ENCODE measurements around the gene SDC4. TPM values are rescaled to one million over a fixed set of nuclear protein-coding genes. Genes with fewer than 3 reads are reported as not detected.

Gene SDC4
- polyA plus RNA-seq, 1 of the 3 experiments (the other 2 are of a cell fraction): 131 TPM

DNA sequence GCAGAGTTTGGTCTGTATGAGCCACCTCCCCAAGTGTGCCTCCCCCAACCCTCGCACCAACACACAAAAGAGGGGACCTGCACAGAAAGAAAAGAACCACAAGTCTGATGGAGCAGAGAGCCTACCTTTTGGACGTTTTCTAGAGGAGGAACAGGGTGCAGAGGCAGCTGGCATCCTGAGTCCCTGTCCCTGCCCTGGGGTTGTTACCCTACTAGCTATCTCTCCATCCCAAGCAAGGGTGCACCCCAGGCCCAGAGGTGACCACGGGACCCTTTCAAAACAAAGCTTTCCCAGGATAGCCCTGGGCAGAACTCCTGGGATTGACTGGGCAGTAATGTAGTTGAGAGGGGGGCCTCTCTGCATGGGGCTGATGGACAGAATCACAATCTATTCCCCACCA, 30.4 kb downstream of the SDC4 start:
- H3K4me2 ChIP-seq: no peak overlapping the region
- H3K4me3 ChIP-seq (ENCODE audit: low read depth in 2 of 2, low read length in 1 of 2): no peak overlapping the region
- no peaks in the 10 kb centered on the region for H3K9me3 ChIP-seq
- ChIA-PET POLR2A (no interaction called here), CTCF (interaction anchor here (0.6 to 9.8 kb wide), 15 partner anchors 19 to 473 kb away, joined by 3 to 122 read pairs (median 11); partner anchors contain the start of genes SDC4 and SYS1)
- H3K9ac ChIP-seq: no peak overlapping the region
- peaks cover 0 to 4% of the 10 kb centered on the region in 2 experiments; a peak in 1 of 4 replicates for H3K4me1 ChIP-seq (ENCODE audit: control insufficient read depth in 1 of 2, insufficient read depth in 2 of 2, low read depth in 1 of 2, low read length in 1 of 2)
- WGBS (ENCODE audit: low lambda C conversion rate): 0% methylated on average over 1 of the region's 3 CpGs
- DNase-seq: no peak
- H3K9me2 ChIP-seq: no peaks in the 10 kb centered on the region
- H3K79me2 ChIP-seq (ENCODE audit: insufficient read depth): no peaks in the 10 kb centered on the region
- no peak overlapping the region for H3K27ac ChIP-seq (ENCODE audit: low read depth in 2 of 2, low read length in 1 of 2)
- peaks cover 12% of the 10 kb centered on the region; the same call in 1 of the 2 replicates for H3K27me3 ChIP-seq (ENCODE audit: insufficient read depth)
- no peaks in the 10 kb centered on the region for H4K20me1 ChIP-seq (ENCODE audit: insufficient read depth)
- no peak for TF ChIP-seq FOXM1 (IDR thresholded peaks at IDR 0.05; ENCODE audit: low read depth)
- H2AFZ ChIP-seq (ENCODE audit: low read depth): no peak overlapping the region
- no peaks in the 10 kb centered on the region for H3K36me3 ChIP-seq (replicated peaks in 1 of 2; ENCODE audit: control insufficient read depth in 1 of 2, insufficient read depth in 2 of 2, low read length in 1 of 2)
- H3F3A ChIP-seq (replicated peaks; ENCODE audit: insufficient read depth): peaks cover 4% of the 10 kb centered on the region

DNA sequence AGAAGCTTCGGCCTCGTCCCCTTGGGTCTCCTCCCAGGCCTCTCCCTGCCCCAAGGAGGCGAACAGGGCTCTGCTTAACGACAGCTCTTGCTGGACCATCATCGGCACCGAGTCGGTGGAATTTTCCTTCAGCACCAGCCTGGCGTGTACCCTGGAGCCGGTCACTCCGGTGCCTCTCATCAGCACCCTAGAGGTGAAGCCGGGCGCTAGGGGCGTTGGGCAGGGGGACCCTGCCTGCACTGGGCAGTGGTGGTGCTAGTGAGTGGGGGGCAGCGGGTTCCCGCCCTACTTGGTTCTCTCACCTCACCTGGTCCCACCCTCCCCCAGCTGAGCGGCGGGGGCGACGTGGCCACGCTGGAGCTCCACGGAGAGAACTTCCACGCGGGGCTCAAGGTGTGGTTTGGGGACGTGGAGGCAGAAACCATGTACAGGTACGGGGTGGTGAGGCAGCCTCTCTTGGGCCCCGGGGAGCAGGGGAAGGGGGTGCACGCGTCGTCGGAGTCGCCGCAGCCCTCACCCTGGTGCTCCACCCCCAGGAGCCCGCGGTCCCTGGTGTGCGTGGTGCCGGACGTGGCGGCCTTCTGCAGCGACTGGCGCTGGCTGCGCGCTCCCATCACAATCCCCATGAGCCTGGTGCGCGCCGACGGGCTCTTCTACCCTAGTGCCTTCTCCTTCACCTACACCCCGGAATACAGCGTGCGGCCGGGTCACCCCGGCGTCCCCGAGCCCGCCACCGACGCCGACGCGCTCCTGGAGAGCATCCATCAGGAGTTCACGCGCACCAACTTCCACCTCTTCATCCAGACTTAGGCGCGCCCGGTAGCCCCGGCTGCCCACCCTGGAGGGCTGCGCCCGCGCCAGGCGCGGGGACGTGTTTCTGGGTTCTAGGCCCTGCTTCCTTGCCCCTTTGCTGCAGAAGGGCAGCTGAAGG, 31.8 kb downstream of the SDC4 start:
- Histone ChIP-seq H3K9ac (no peak overlapping the region), H3K27ac (ENCODE audit: low read depth in 2 of 2, low read length in 1 of 2) (no peak overlapping the region), H2AFZ (ENCODE audit: low read depth) (no peak overlapping the region), H4K20me1 (ENCODE audit: insufficient read depth) (no peaks in the 10 kb centered on the region), H3K36me3 (replicated peaks in 1 of 2; ENCODE audit: control insufficient read depth in 1 of 2, insufficient read depth in 2 of 2, low read length in 1 of 2) (no peaks in the 10 kb centered on the region), H3K9me3 (no peaks in the 10 kb centered on the region), H3K79me2 (ENCODE audit: insufficient read depth) (no peaks in the 10 kb centered on the region), H3K4me2 (no peak overlapping the region), H3K4me3 (ENCODE audit: low read depth in 2 of 2, low read length in 1 of 2) (no peak overlapping the region), H3K4me1 (ENCODE audit: control insufficient read depth in 1 of 2, insufficient read depth in 2 of 2, low read depth in 1 of 2, low read length in 1 of 2) (no peaks in the 10 kb centered on the region), H3K9me2 (no peaks in the 10 kb centered on the region), H3F3A (replicated peaks; ENCODE audit: insufficient read depth) (no peaks in the 10 kb centered on the region), H3K27me3 (ENCODE audit: insufficient read depth) (peaks cover 12% of the 10 kb centered on the region; the same call in 1 of the 2 replicates)
- ChIA-PET CTCF (interaction anchor here (0.6 to 9.8 kb wide), 11 partner anchors 9 to 455 kb away, joined by 3 to 122 read pairs (median 6); partner anchors contain the start of gene SYS1), POLR2A (no interaction called here)
- WGBS (ENCODE audit: low lambda C conversion rate): 35% methylated on average over 26 of the region's 71 CpGs
- TF ChIP-seq MXI1 (IDR thresholded peaks at IDR 0.05; ENCODE audit: low read depth, low read length) (no peak), TEAD4 (IDR thresholded peaks at IDR 0.05; ENCODE audit: borderline replicate concordance, insufficient read depth) (no peak), RAD21 (IDR thresholded peaks at IDR 0.05; ENCODE audit: low read length) (no peak), NFIC (IDR thresholded peaks at IDR 0.05; ENCODE audit: borderline replicate concordance) (no peak), TCF12 (IDR thresholded peaks at IDR 0.05) (no peak), RXRA (IDR thresholded peaks at IDR 0.05; ENCODE audit: borderline replicate concordance, low read depth) (no peak)
- TF ChIP-seq, protein P1, sequence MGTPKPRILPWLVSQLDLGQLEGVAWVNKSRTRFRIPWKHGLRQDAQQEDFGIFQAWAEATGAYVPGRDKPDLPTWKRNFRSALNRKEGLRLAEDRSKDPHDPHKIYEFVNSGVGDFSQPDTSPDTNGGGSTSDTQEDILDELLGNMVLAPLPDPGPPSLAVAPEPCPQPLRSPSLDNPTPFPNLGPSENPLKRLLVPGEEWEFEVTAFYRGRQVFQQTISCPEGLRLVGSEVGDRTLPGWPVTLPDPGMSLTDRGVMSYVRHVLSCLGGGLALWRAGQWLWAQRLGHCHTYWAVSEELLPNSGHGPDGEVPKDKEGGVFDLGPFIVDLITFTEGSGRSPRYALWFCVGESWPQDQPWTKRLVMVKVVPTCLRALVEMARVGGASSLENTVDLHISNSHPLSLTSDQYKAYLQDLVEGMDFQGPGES (IDR thresholded peaks at IDR 0.05; ENCODE audit: low read depth, low read length): no peak
- DNase-seq: no peak

DNA sequence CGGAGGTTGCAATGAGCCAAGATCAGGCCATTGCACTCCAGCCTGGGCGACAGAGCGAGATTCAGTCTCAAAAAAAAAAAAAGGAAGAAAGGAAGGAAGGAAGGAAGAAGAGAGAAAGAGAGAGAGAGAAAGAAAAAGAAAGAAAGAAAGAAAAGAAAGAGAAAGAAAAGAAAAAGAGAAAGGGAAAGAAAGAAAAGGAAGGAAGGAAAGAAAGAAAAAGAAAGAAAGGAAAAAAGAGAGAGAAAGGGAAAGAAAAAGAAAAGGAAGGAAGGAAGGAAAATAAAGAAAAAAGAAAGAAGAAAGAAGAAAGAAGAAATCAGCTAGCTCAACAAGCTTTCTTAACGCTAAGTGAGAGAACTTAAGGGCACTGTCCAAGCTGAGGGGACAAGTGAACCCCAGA, 32.6 kb downstream of the SDC4 start:
- Histone ChIP-seq H3K4me3 (ENCODE audit: low read depth in 2 of 2, low read length in 1 of 2) (no peak overlapping the region), H2AFZ (ENCODE audit: low read depth) (no peak overlapping the region), H3K4me1 (ENCODE audit: control insufficient read depth in 1 of 2, insufficient read depth in 2 of 2, low read depth in 1 of 2, low read length in 1 of 2) (no peaks in the 10 kb centered on the region), H4K20me1 (ENCODE audit: insufficient read depth) (no peaks in the 10 kb centered on the region), H3K4me2 (no peak overlapping the region), H3K9me3 (no peaks in the 10 kb centered on the region), H3K36me3 (replicated peaks in 1 of 2; ENCODE audit: control insufficient read depth in 1 of 2, insufficient read depth in 2 of 2, low read length in 1 of 2) (no peaks in the 10 kb centered on the region), H3K27me3 (ENCODE audit: insufficient read depth) (peaks cover 12% of the 10 kb centered on the region; the same call in 1 of the 2 replicates), H3K79me2 (ENCODE audit: insufficient read depth) (no peaks in the 10 kb centered on the region), H3F3A (replicated peaks; ENCODE audit: insufficient read depth) (no peaks in the 10 kb centered on the region), H3K9me2 (no peaks in the 10 kb centered on the region), H3K27ac (ENCODE audit: low read depth in 2 of 2, low read length in 1 of 2) (no peak overlapping the region), H3K9ac (no peak overlapping the region)
- ChIA-PET POLR2A (no interaction called here), CTCF (interaction anchor here (0.6 to 9.8 kb wide), 8 partner anchors 8 to 456 kb away, joined by 3 to 122 read pairs (median 6); partner anchors contain the start of gene SYS1)
- DNase-seq: no peak
- WGBS (ENCODE audit: low lambda C conversion rate): 85% methylated on average over 4 of the region's 4 CpGs
- TF ChIP-seq, protein P2, sequence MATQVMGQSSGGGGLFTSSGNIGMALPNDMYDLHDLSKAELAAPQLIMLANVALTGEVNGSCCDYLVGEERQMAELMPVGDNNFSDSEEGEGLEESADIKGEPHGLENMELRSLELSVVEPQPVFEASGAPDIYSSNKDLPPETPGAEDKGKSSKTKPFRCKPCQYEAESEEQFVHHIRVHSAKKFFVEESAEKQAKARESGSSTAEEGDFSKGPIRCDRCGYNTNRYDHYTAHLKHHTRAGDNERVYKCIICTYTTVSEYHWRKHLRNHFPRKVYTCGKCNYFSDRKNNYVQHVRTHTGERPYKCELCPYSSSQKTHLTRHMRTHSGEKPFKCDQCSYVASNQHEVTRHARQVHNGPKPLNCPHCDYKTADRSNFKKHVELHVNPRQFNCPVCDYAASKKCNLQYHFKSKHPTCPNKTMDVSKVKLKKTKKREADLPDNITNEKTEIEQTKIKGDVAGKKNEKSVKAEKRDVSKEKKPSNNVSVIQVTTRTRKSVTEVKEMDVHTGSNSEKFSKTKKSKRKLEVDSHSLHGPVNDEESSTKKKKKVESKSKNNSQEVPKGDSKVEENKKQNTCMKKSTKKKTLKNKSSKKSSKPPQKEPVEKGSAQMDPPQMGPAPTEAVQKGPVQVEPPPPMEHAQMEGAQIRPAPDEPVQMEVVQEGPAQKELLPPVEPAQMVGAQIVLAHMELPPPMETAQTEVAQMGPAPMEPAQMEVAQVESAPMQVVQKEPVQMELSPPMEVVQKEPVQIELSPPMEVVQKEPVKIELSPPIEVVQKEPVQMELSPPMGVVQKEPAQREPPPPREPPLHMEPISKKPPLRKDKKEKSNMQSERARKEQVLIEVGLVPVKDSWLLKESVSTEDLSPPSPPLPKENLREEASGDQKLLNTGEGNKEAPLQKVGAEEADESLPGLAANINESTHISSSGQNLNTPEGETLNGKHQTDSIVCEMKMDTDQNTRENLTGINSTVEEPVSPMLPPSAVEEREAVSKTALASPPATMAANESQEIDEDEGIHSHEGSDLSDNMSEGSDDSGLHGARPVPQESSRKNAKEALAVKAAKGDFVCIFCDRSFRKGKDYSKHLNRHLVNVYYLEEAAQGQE (IDR thresholded peaks at IDR 0.05; ENCODE audit: low read depth, low read length): no peak
- TF ChIP-seq RCOR1 (IDR thresholded peaks at IDR 0.05; ENCODE audit: low read length): no peak
- TF ChIP-seq POLR2AphosphoS5 (IDR thresholded peaks at IDR 0.05; ENCODE audit: low read depth, low read length): no peak
- TF ChIP-seq, protein P3, sequence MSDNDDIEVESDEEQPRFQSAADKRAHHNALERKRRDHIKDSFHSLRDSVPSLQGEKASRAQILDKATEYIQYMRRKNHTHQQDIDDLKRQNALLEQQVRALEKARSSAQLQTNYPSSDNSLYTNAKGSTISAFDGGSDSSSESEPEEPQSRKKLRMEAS (IDR thresholded peaks at IDR 0.05; ENCODE audit: low read depth): no peak
- no peak for TF ChIP-seq JUND (IDR thresholded peaks at IDR 0.05)
- no peak for TF ChIP-seq ELF1 (IDR thresholded peaks at IDR 0.05)
- TF ChIP-seq EP300 (IDR thresholded peaks at IDR 0.05; ENCODE audit: borderline replicate concordance in 1 of 2, low read depth in 1 of 2, low read length in 1 of 2): no peak
- TF ChIP-seq MEF2A (IDR thresholded peaks at IDR 0.05; ENCODE audit: borderline replicate concordance, low read depth): no peak
- no peak for TF ChIP-seq FOSL2 (IDR thresholded peaks at IDR 0.05; ENCODE audit: borderline replicate concordance, low read depth)
- TF ChIP-seq GABPA (IDR thresholded peaks at IDR 0.05; ENCODE audit: low read depth): no peak
- no peak for TF ChIP-seq RAD21 (IDR thresholded peaks at IDR 0.05; ENCODE audit: low read length)
